Measurements from ENCODE around the gene TCEAL9.

DNA sequence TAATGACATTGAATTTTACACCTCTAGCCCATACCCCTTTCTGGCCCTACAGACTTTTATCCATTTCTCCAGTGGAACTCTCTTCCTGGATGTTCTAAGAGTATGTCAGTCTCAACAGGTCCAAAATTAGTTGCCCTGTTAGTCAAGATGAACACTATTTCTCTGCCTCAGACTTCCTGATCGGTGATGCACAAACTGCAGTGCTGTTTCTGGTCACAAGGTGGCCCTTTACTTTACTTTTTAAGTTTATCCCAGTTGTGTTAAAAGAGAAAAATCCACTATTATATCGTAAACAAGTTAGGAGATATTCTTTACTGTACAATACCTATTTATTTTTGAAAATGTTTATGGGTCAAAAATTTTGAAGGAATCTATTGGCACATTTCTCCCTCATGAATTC is 13.2 kb upstream of the TCEAL9 start:
- TF ChIP-seq POLR2AphosphoS5 (IDR thresholded peaks at IDR 0.05; ENCODE audit: low read depth, low read length) (no peak), REST (IDR thresholded peaks at IDR 0.05; ENCODE audit: insufficient read depth in 1 of 2, low read depth in 2 of 2, low read length in 2 of 2) (no peak), SIN3A (IDR thresholded peaks at IDR 0.05; ENCODE audit: borderline replicate concordance, insufficient read depth, low read length) (no peak), TAF1 (IDR thresholded peaks at IDR 0.05; ENCODE audit: borderline replicate concordance, insufficient read depth, low read length) (no peak)
